ENCODE data around the gene MIX23.

MIX23 gene

GRCh38 chr3:122415762-122416654 lies 33.0 kb upstream of the MIX23 start, which contains the start of gene WDR5B (continued):
- TF ChIP-seq HIC1 (tag by site-specific recombination; IDR thresholded peaks at IDR 0.05) (no peak), KLF7 (tag by site-specific recombination; IDR thresholded peaks at IDR 0.05; ENCODE audit: borderline replicate concordance) (peak; percentile 55; the same call in 1 of the 2 replicates), CTCF (tag by site-specific recombination; IDR thresholded peaks at IDR 0.05) (0 out of 2 replicates have a peak, but pooled peaks have one; percentile 12), ZNF146 (tag by site-specific recombination; IDR thresholded peaks at IDR 0.05) (no peak), ELK4 (IDR thresholded peaks at IDR 0.05; ENCODE audit: borderline replicate concordance, low read depth, low read length) (peak; percentile 45; the same call in 1 of the 2 replicates), ZNF692 (tag by site-specific recombination; IDR thresholded peaks at IDR 0.05) (peak; percentile 52; the same call in 1 of the 2 replicates), ZNF350 (tag by site-specific recombination; IDR thresholded peaks at IDR 0.05) (no peak), ZNF433 (tag by site-specific recombination; IDR thresholded peaks at IDR 0.05; ENCODE audit: low read depth) (no peak), FEZF1 (tag by site-specific recombination; IDR thresholded peaks at IDR 0.05) (no peak), ZNF274 (IDR thresholded peaks at IDR 0.05; ENCODE audit: low read length) (no peak), ZNF274 (tag by site-specific recombination; IDR thresholded peaks at IDR 0.05; ENCODE audit: borderline replicate concordance) (no peak), ZNF324 (tag by site-specific recombination; IDR thresholded peaks at IDR 0.05) (no peak), ZNF248 (tag by site-specific recombination; IDR thresholded peaks at IDR 0.05) (no peak), ZNF10 (tag by site-specific recombination; IDR thresholded peaks at IDR 0.05) (no peak), ZFP41 (tag by site-specific recombination; IDR thresholded peaks at IDR 0.05; ENCODE audit: borderline replicate concordance) (no peak), SETDB1 (IDR thresholded peaks at IDR 0.05; ENCODE audit: insufficient read length, low read length) (no peak), ZNF837 (tag by site-specific recombination; IDR thresholded peaks at IDR 0.05) (no peak), ZNF184 (tag by site-specific recombination; IDR thresholded peaks at IDR 0.05) (no peak), ZBTB17 (tag by site-specific recombination; IDR thresholded peaks at IDR 0.05) (peak; percentile 70), ZNF510 (tag by site-specific recombination; IDR thresholded peaks at IDR 0.05; ENCODE audit: insufficient replicate concordance) (no peak), ZBTB26 (tag by site-specific recombination; optimal IDR thresholded peaks at IDR 0.05) (peak; percentile 28), ZNF629 (tag by site-specific recombination; IDR thresholded peaks at IDR 0.05) (peak; percentile 40; the same call in 1 of the 2 replicates), ZIC2 (tag by site-specific recombination; IDR thresholded peaks at IDR 0.05) (no peak), ZNF211 (tag by site-specific recombination; IDR thresholded peaks at IDR 0.05; ENCODE audit: low read depth) (no peak), ZNF623 (tag by site-specific recombination; IDR thresholded peaks at IDR 0.05) (no peak), ZNF549 (tag by site-specific recombination; IDR thresholded peaks at IDR 0.05) (no peak), ZNF155 (tag by site-specific recombination; IDR thresholded peaks at IDR 0.05) (no peak), GFI1B (tag by site-specific recombination; IDR thresholded peaks at IDR 0.05) (no peak), ZXDB (tag by site-specific recombination; IDR thresholded peaks at IDR 0.05) (peak; percentile 72), SP7 (tag by site-specific recombination; IDR thresholded peaks at IDR 0.05) (peak; percentile 55), SCRT1 (tag by site-specific recombination; IDR thresholded peaks at IDR 0.05; ENCODE audit: borderline replicate concordance) (no peak), ZNF302 (tag by site-specific recombination; IDR thresholded peaks at IDR 0.05; ENCODE audit: low read depth) (no peak)
